HepG2 (cell line): ENCODE results near the gene CIAO2B. TPM values are rescaled to one million over a fixed set of nuclear protein-coding genes. Genes with fewer than 3 reads are reported as not detected.

Experiments
- CCDC6 ChIP-seq: sonication (generic); formaldehyde crosslinking; IDR thresholded peaks from 2 replicates; pipeline ENCODE4 v1.8.1; 2022; ENCODE audit warnings: mild to moderate bottlenecking, missing genetic modification reagents, moderate library complexity
- ELF4 ChIP-seq: sonication (generic); formaldehyde crosslinking; IDR thresholded peaks from 2 replicates; pipeline ENCODE4 v1.5.0; 2020; ENCODE audit warnings: missing genetic modification reagents, mild to moderate bottlenecking, moderate library complexity, borderline replicate concordance
- GABPA ChIP-seq, 2 experiments: IDR thresholded peaks; 2 replicates each; pipeline ENCODE4 v1.6.1; 2011 to 2016; ENCODE audit warnings: low read depth in 2 of 2, low read length in 1 of 2, missing biosample characterization in 1 of 2, missing genetic modification characterization in 1 of 2
- ISL2 ChIP-seq: sonication (generic); formaldehyde crosslinking; IDR thresholded peaks from 2 replicates; pipeline ENCODE4 v1.5.0; 2020; ENCODE audit warnings: missing genetic modification reagents
- KDM6A ChIP-seq: IDR thresholded peaks from 2 replicates; pipeline ENCODE4 v1.6.1; 2016; ENCODE audit warnings: low read depth
- PRDM4 ChIP-seq: sonication (generic); formaldehyde crosslinking; IDR thresholded peaks from 2 replicates; pipeline ENCODE4 v1.9.0; 2021; ENCODE audit warnings: missing genetic modification reagents, borderline replicate concordance
- RBM22 ChIP-seq: fragments of 200-400 bp; formaldehyde crosslinking; optimal IDR thresholded peaks from 2 replicates; pipeline ENCODE3; 2017; ENCODE audit warnings: mild to moderate bottlenecking, low read length, moderate library complexity
- ZBTB26 ChIP-seq: IDR thresholded peaks from 2 replicates; pipeline ENCODE4 v1.6.1; 2016; ENCODE audit warnings: missing compliant biosample characterization, missing genetic modification reagents, borderline replicate concordance
- ZNF160 ChIP-seq: sonication (generic); formaldehyde crosslinking; IDR thresholded peaks from 2 replicates; pipeline ENCODE4 v1.8.0; 2022; ENCODE audit warnings: mild to moderate bottlenecking, inconsistent platforms, missing genetic modification reagents
- ZNF431 ChIP-seq: sonication (generic); formaldehyde crosslinking; IDR thresholded peaks from 2 replicates; pipeline ENCODE4 v1.9.0; 2022; ENCODE audit warnings: missing genetic modification reagents, low read depth, mild to moderate bottlenecking, borderline replicate concordance
- ZNF543 ChIP-seq: sonication (generic); formaldehyde crosslinking; IDR thresholded peaks from 2 replicates; pipeline ENCODE4 v1.4.0; 2020; ENCODE audit warnings: mild to moderate bottlenecking, missing genetic modification reagents
- ZNF704 ChIP-seq: sonication (generic); formaldehyde crosslinking; IDR thresholded peaks from 2 replicates; pipeline ENCODE4 v1.8.1; 2023; ENCODE audit warnings: mild to moderate bottlenecking, inconsistent platforms, moderate library complexity, missing genetic modification reagents, borderline replicate concordance
- ZNF777 ChIP-seq: sonication (generic); formaldehyde crosslinking; IDR thresholded peaks from 2 replicates; pipeline ENCODE4 v1.4.0; 2020; ENCODE audit warnings: missing genetic modification reagents
- ZNF891 ChIP-seq: sonication (generic); formaldehyde crosslinking; IDR thresholded peaks from 2 replicates; pipeline ENCODE4 v1.5.0; 2020; ENCODE audit warnings: mild to moderate bottlenecking, missing genetic modification reagents
- ZSCAN5A ChIP-seq: sonication (generic); formaldehyde crosslinking; IDR thresholded peaks from 2 replicates; pipeline ENCODE4 v1.8.0; 2022; ENCODE audit warnings: mild to moderate bottlenecking, missing genetic modification reagents, borderline replicate concordance
- polyA plus RNA-seq, 8 experiments: library from polyadenylated mRNA; depleted of rRNA in 3 of 8; stranded (reverse) in 7 of 8; unstranded in 1 of 8; fragments of >200 nt; fragmentation: Illumina TruSeq in 4 of 8; extraction: Trizol in 4 of 8; gene quantifications; 2 replicates each; pipeline versions ENCODE4 v1.2.1 to v1.2.3, GENCODE V29; 2011 to 2016; ENCODE audit warnings: low read depth in 4 of 8, missing spikeins in 1 of 8, mixed read lengths in 1 of 8; ENCODE audit not compliant: insufficient read depth in 1 of 8
- total RNA-seq, 5 experiments: library from RNA; depleted of rRNA; stranded (reverse); fragments of >200 nt; fragmentation: Illumina TruSeq; extraction: Trizol; gene quantifications; 2 replicates each; pipeline ENCODE4 v1.2.3, GENCODE V29; 2016; ENCODE audit warnings: low read depth in 1 of 5
- TF ChIP-seq, protein P1 (sequence below): sonication (generic); formaldehyde crosslinking; IDR thresholded peaks from 2 replicates; pipeline ENCODE4 v1.8.0; 2022; ENCODE audit warnings: mild to moderate bottlenecking, missing genetic modification reagents; ENCODE audit not compliant: insufficient replicate concordance
- TF ChIP-seq, protein P2 (sequence below): sonication (generic); formaldehyde crosslinking; IDR thresholded peaks from 2 replicates; pipeline ENCODE4 v1.4.0; 2020; ENCODE audit warnings: low read depth, mild to moderate bottlenecking, missing genetic modification reagents

CIAO2B gene
- total and polyA plus RNA-seq, 2 of the 13 experiments (the other 11 are each of a cell fraction or from before 2014, with no cell fraction given): 157 to 293 TPM

DNA sequence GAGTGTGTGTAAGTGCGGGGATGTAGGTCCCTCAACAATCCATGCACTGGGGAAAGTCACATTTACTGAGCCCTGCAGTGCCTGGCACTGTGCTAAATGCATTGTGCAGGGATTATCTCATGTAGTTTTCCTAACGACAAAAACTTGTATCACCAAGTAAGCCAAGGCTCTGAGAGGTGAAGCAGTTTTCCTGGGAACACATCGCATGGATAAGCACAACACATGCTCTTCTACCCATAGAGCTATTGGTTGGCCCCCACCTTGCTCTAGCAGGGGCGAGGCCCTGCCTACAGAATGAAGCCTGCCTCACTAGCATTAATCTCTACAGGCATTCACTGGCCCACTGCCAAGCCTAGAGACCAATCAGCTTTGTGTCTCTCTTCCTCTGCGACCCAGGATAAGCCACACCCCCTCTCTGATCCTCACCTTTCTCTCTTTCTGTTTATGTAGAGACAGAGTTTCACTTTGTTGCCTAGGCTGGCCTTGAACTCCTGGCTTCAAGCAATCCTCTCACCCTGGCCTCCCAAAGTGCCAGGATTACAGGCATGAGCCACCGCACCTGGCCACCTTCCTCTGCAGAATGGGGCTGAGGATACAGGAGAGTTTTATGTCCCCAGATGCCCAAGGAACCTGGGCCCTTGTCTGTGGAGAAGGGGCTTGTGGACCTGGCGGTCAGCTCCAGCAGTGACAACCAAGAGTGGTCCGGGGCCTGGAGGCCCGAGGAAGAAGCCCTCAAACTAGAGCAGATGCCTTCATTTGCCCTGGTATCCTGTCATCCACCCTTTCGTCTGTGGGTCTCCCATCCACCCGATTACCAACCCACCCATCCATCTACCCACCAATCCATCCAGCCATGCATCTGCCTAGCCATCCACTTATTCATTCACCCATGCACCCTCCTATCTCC is 28.3 kb downstream of the CIAO2B start (continued):
- no peak for TF ChIP-seq ELF4 (CRISPR knock-in tag)
- peak; percentile 81; the same call in 1 of the 2 replicates for TF ChIP-seq ZNF704 (CRISPR knock-in tag)
- TF ChIP-seq, protein P1, sequence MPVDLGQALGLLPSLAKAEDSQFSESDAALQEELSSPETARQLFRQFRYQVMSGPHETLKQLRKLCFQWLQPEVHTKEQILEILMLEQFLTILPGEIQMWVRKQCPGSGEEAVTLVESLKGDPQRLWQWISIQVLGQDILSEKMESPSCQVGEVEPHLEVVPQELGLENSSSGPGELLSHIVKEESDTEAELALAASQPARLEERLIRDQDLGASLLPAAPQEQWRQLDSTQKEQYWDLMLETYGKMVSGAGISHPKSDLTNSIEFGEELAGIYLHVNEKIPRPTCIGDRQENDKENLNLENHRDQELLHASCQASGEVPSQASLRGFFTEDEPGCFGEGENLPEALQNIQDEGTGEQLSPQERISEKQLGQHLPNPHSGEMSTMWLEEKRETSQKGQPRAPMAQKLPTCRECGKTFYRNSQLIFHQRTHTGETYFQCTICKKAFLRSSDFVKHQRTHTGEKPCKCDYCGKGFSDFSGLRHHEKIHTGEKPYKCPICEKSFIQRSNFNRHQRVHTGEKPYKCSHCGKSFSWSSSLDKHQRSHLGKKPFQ (CRISPR knock-in tag): no peak
- TF ChIP-seq CCDC6 (CRISPR knock-in tag): no peak
- TF ChIP-seq, protein P2, sequence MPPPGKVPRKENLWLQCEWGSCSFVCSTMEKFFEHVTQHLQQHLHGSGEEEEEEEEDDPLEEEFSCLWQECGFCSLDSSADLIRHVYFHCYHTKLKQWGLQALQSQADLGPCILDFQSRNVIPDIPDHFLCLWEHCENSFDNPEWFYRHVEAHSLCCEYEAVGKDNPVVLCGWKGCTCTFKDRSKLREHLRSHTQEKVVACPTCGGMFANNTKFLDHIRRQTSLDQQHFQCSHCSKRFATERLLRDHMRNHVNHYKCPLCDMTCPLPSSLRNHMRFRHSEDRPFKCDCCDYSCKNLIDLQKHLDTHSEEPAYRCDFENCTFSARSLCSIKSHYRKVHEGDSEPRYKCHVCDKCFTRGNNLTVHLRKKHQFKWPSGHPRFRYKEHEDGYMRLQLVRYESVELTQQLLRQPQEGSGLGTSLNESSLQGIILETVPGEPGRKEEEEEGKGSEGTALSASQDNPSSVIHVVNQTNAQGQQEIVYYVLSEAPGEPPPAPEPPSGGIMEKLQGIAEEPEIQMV (CRISPR knock-in tag): peak; percentile 21; the same call in 1 of the 2 replicates
- no peak for TF ChIP-seq ZNF543 (CRISPR knock-in tag)
- no peak for TF ChIP-seq ZBTB26 (CRISPR knock-in tag)
- 0 out of 2 replicates have a peak, but pooled peaks have one; percentile 20 for TF ChIP-seq ZNF431 (CRISPR knock-in tag)
- no peak for TF ChIP-seq GABPA (IDR thresholded peaks at IDR 0.05; ENCODE audit: low read depth, low read length)
- peak; percentile 13; the same call in 1 of the 2 replicates for TF ChIP-seq GABPA (CRISPR knock-in tag; IDR thresholded peaks at IDR 0.05; ENCODE audit: low read depth)
- no peak; the same call in 1 of the 2 replicates for TF ChIP-seq ZNF891 (CRISPR knock-in tag)
- TF ChIP-seq ISL2: peak; percentile 78; the same call in 1 of the 2 replicates
- TF ChIP-seq KDM6A (CRISPR knock-in tag): peak; percentile 67
- TF ChIP-seq PRDM4 (CRISPR knock-in tag): no peak
- peak; percentile 4; the same call in 1 of the 2 replicates for TF ChIP-seq ZSCAN5A (CRISPR knock-in tag)
- TF ChIP-seq RBM22: no peak
- TF ChIP-seq ZNF777: peak; percentile 69
- TF ChIP-seq ZNF160 (CRISPR knock-in tag): peak; percentile 48; the same call in 1 of the 2 replicates
